Heart left ventricle (tissue), 16 donors: ENCODE measurements around the gene LRRN3. TPM values are rescaled to one million over a fixed set of nuclear protein-coding genes. Genes with fewer than 3 reads are reported as not detected.

Experiments
- ATAC-seq, 4 donors: fragments of 200-7000 bp; cut with Tn5 transposase; one replicate each; pipeline ENCODE4 v1.9.1; 2020 to 2022; ENCODE audit warnings: moderate library complexity in 4 of 4, mild to moderate bottlenecking in 3 of 4, moderate number of reproducible peaks in 1 of 4
- DNase-seq, 5 donors: peaks; one replicate each; pipeline ENCODE4 v3.0.0-alpha.2; 2020
- H3K27ac ChIP-seq, 12 donors: fragments of 200-600 bp; sonication (generic) in 4 of 12; one replicate each; pipeline versions ENCODE4 v1.5.0 to v1.8.0; 2016 to 2022; ENCODE audit warnings: mild to moderate bottlenecking in 2 of 12
- H3K27me3 ChIP-seq, 9 donors: fragments of 200-600 bp; sonication (generic) in 2 of 9; one replicate each; pipeline versions ENCODE4 v1.5.1 to v1.8.0; 2016 to 2022; ENCODE audit warnings: mild to moderate bottlenecking in 3 of 9
- H3K36me3 ChIP-seq, 9 donors: fragments of 200-600 bp; sonication (generic) in 2 of 9; one replicate each; pipeline versions ENCODE4 v1.5.0 to v1.8.0; 2018 to 2022; ENCODE audit warnings: mild to moderate bottlenecking in 2 of 9
- H3K4me1 ChIP-seq, 12 donors: fragments of 200-600 bp; sonication (generic) in 4 of 12; one replicate each; pipeline versions ENCODE4 v1.5.0 to v1.8.0; 2016 to 2022; ENCODE audit warnings: mild to moderate bottlenecking in 3 of 12
- H3K4me3 ChIP-seq, 12 donors: fragments of 200-600 bp; sonication (generic) in 4 of 12; one replicate each; pipeline versions ENCODE4 v1.5.0 to v1.8.0; 2017 to 2022; ENCODE audit warnings: mild to moderate bottlenecking in 9 of 12, moderate library complexity in 4 of 12
- H3K9me3 ChIP-seq, 12 donors: fragments of 200-600 bp; sonication (generic) in 4 of 12; one replicate each; pipeline versions ENCODE4 v1.5.0 to v1.8.0; 2016 to 2022; ENCODE audit warnings: mild to moderate bottlenecking in 1 of 12
- POLR2A ChIP-seq, 2 donors: fragments of 450-650 bp; IDR thresholded peaks; one replicate each; pipeline ENCODE4 v1.6.1; 2017; ENCODE audit warnings: antibody characterized with exemption in 2 of 2, mild to moderate bottlenecking in 2 of 2, moderate library complexity in 2 of 2
- WGBS, 4 donors: extraction: QIAGEN DNeasy Blood & Tissue Kit in 2 of 4; methylation state at CpG; one replicate each; pipeline versions ENCODE4 v1.1.5 to v1.1.7; 2013 to 2018; 5-methylcytosine and 5-hydroxymethylcytosine counted together
- intact Hi-C, 10 donors: fragments of 100-400 bp; cut with DNase I; formaldehyde crosslinking; loops; one replicate each; pipeline versions ENCODE4 v1.11.1 to v1.14.2; 2022
- polyA plus RNA-seq, 2 donors: library from polyadenylated mRNA; stranded (reverse); fragments of 200-250 nt; gene quantifications; one replicate each; pipeline ENCODE4 v1.2.3, GENCODE V29; 2013
- total RNA-seq, 9 donors: library from RNA; depleted of rRNA in 2 of 9; stranded (reverse); fragments of >200 nt in 2 of 9; fragmentation: NEBNext Ultra II Directional in 3 of 9; extraction: Animal tissue kit (Norgen Biotek cat#: 25700) in 3 of 9; gene quantifications; one replicate each; pipeline versions ENCODE4 v1.1.0 to v1.2.4, GENCODE V29; 2016 to 2023
- TF ChIP-seq, protein P1 (sequence below), 12 donors: fragments of 200-600 bp; sonication (generic) in 4 of 12; IDR thresholded peaks; one replicate each; pipeline versions ENCODE4 v1.5.0 to v1.8.0; 2018 to 2022; ENCODE audit warnings: antibody characterized with exemption in 12 of 12, mild to moderate bottlenecking in 5 of 12
- donor health status: ischemic (EF 13 %, LVEDD 7.1; RV severe dilation, severe dysfunction).
- donor health status: healthy with polysubstance abuse.
- donor health status: DM: no; HTN: yes; CAD: no.
- donor health status: DM: no; HTN: no; CAD: no.
- donor health status: ischemic (EF 25% LVEDD 6.9; RV normal size, moderate dysfunction).
- donor health status: ischemic (EF 25% LVEDD 5.7; RV mildly dilated, moderate dysfunction).
- donor health status: healthy.
- donor health status: DM: yes; HTN: yes; CAD: no.
- donor health status: ischemic (EF 35%, LVEDD 5.7; RV mildly dilated, moderate dysfunction).
- donor health status: nonischemic (EF 11% LVEDD 7.7; RV severe dilation, severe dysfunction).
- donor health status: DM: yes; HTN: yes; CAD: no.
- donor health status: PGD.
- donor health status: ischemic (EF 29% LVEDD 5.4; RV normal size, mild dysfunction).
- donor health status: nonischemic (EF 23%, LVEDD 6.1; RV moderate dilation, normal function).

Gene LRRN3
- total and polyA plus RNA-seq, 11 donors, result 0.52 to 11.0 (median 2.3) TPM

DNA sequence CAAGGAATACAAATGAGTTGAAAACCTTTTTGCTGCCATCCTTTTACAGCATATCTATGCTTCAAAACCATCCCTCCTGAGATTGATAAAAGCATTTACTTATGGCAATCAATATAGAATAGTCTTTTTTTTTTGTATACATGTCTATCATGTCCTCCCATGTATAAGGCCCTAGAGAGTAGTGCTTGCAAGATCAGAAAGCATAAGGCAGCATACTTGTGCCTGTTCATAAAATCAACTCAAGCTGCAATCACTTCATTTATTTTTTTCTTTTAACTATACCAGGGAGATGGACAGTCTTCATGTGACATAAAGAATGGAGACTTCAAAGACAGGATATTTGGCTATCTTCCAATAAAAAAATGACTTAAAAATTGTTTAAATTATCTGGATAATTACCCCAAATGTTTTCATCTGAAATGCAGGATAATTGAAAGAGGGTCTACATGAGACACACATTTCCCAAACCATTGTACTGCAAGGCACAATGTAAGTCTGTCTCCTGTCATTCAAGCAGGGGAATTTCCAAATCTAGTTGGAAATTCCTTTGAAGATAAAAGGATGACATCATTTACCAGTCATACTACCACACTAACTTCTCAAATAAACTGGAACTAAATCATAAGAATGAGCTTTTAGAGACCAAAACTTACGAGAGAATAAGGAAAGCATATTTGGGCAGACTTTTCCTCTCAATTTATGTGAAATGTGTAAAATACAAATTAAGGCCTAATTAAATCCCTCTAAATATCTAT is 22.5 kb downstream of the LRRN3 start:
- Histone ChIP-seq H3K4me3 (no peak overlapping the region), H3K36me3 (no peaks in the 10 kb centered on the region), H3K9me3 (no peaks in the 10 kb centered on the region), H3K4me1 (peaks cover 0 to 24% (median 1%) of the 10 kb centered on the region in 12 donors), H3K27ac (no peak overlapping the region), H3K27me3 (no peaks in the 10 kb centered on the region)
- 42 to 62% (median 47%) methylated on average over 1 of the region's 1 CpG for WGBS, 4 donors
- TF ChIP-seq, protein P1, sequence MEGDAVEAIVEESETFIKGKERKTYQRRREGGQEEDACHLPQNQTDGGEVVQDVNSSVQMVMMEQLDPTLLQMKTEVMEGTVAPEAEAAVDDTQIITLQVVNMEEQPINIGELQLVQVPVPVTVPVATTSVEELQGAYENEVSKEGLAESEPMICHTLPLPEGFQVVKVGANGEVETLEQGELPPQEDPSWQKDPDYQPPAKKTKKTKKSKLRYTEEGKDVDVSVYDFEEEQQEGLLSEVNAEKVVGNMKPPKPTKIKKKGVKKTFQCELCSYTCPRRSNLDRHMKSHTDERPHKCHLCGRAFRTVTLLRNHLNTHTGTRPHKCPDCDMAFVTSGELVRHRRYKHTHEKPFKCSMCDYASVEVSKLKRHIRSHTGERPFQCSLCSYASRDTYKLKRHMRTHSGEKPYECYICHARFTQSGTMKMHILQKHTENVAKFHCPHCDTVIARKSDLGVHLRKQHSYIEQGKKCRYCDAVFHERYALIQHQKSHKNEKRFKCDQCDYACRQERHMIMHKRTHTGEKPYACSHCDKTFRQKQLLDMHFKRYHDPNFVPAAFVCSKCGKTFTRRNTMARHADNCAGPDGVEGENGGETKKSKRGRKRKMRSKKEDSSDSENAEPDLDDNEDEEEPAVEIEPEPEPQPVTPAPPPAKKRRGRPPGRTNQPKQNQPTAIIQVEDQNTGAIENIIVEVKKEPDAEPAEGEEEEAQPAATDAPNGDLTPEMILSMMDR (IDR thresholded peaks at IDR 0.05), result no peak
- no peak for TF ChIP-seq POLR2A (IDR thresholded peaks at IDR 0.05)
- intact Hi-C loops, result no loop called here
- DNase-seq, result no peak
- no peak for ATAC-seq

GRCh38 chr7:111115966-111116365 is 25.0 kb downstream of the LRRN3 start:
- ATAC-seq (no peak), DNase-seq (no peak)
- H3K27ac ChIP-seq, result no peak overlapping the region
- H3K4me1 ChIP-seq, result peaks cover 0 to 20% (median 1%) of the 10 kb centered on the region in 12 donors
- intact Hi-C loops, result no loop called here
- H3K4me3 ChIP-seq, result no peak overlapping the region
- TF ChIP-seq, protein P1 (IDR thresholded peaks at IDR 0.05), result no peak
- TF ChIP-seq POLR2A (IDR thresholded peaks at IDR 0.05), result no peak
- no peaks in the 10 kb centered on the region for H3K9me3 ChIP-seq
- 93 to 98% (median 95%) methylated on average over 2 of the region's 2 CpGs for WGBS, 4 donors
- no peaks in the 10 kb centered on the region for H3K27me3 ChIP-seq
- H3K36me3 ChIP-seq, result no peaks in the 10 kb centered on the region

GRCh38 chr7:111126987-111127386 is 36.1 kb downstream of the LRRN3 start:
- no peak for TF ChIP-seq POLR2A (IDR thresholded peaks at IDR 0.05)
- TF ChIP-seq, protein P1 (IDR thresholded peaks at IDR 0.05), result no peak
- Histone ChIP-seq H3K36me3 (no peaks in the 10 kb centered on the region), H3K4me1 (no peaks in the 10 kb centered on the region), H3K27ac (no peak overlapping the region), H3K4me3 (no peak overlapping the region), H3K9me3 (no peaks in the 10 kb centered on the region), H3K27me3 (no peaks in the 10 kb centered on the region)
- 16 to 27% (median 23%) methylated on average over 3 of the region's 3 CpGs for WGBS, 4 donors
- ATAC-seq (no peak), DNase-seq (no peak)
- intact Hi-C loops, result no loop called here

- ATAC-seq (no peak), DNase-seq (no peak)
- Histone ChIP-seq H3K4me1 (no peaks in the 10 kb centered on the region), H3K27ac (no peak overlapping the region), H3K27me3 (no peaks in the 10 kb centered on the region), H3K9me3 (no peaks in the 10 kb centered on the region), H3K36me3 (no peaks in the 10 kb centered on the region), H3K4me3 (no peak overlapping the region)
- TF ChIP-seq, protein P1 (IDR thresholded peaks at IDR 0.05), result no peak
- no peak for TF ChIP-seq POLR2A (IDR thresholded peaks at IDR 0.05)
- 92 to 94% (median 93%) methylated on average over 4 of the region's 4 CpGs for WGBS, 4 donors
- intact Hi-C loops, result no loop called here
Observed at GRCh38 chr7:111129435-111129834, 38.5 kb downstream of the LRRN3 start.
